Measurements from ENCODE around the gene DNAH14.
"Not testable (repeated sequence)": the region's sequence is repeated elsewhere in the genome, so short reads cannot be mapped to it uniquely, and the experiment has no call there.

DNAH14 gene

DNA sequence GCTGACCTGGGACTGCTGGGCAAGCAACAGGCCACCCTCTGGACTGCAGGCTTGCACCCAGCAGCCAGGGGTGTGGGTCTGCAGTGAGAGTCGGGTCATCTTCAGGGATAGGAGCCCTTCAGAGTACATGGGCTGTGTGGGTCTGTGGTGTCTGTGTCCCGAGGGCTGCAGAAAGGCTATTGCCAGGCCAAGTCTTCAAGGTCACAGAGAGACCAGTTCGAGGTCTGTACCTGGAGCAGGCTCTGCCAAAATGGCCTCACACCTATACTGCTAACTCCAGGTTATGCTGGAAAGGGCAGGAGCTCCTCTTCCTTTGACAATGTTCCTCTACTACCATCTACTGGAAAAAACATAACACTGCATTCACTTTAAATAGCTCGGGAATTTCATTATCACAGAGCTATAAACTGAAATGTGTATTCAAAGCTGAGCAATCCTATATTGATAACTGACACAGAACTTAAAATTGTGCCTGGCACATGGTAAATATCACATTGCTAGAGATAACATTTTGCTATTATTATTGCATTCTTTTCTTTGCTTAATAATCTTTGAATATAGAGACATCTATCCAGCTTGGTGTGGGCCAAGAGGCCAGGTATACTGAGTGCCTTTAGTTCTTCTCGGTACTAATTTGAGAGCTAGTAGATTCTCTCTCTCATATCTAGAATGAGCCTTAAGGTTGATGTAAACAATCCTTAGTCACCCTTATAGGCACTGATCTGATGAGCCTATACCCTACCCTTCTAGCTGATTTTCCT lies 6.9 kb upstream of the DNAH14 start:
- no peak for DNase-seq

DNA sequence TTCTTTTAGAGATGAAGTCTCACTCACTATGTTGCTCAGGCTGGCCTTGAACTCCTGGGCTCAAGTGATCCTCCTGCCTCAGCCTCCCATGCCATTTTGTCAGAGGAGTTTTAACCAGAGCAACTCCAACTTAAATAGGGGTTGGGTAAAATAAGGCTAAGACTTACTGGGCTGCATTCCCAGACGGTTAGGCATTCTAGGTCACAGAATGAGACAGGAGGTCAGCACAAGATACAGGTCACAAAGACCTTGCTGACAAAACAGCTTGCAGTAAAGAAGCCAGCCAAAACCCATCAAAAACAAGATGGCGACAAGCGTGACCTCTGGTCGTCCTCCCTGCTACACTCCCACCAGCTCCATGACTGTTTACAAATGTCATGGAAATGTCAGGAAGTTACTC lies 5.7 kb upstream of the DNAH14 start:
- DNase-seq, result no peak

DNA sequence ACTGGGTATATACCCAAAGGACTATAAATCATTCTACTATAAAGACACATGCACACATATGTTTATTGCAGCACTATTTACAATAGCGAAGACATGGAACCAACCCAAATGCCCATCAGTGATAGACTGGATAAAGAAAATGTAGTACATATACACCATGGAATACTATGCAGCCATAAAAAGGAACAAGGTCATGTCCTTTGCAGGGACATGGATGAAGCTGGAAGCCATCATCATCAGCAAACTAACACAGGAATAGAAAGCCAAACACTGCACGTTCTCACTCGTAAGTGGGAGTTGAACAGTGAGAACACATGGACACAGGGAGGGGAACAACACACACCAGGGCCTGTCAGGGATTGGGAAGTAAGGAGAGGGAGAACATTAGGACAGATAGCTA lies 1.8 kb upstream of the DNAH14 start:
- DNase-seq, result not testable (repeated sequence)

DNA sequence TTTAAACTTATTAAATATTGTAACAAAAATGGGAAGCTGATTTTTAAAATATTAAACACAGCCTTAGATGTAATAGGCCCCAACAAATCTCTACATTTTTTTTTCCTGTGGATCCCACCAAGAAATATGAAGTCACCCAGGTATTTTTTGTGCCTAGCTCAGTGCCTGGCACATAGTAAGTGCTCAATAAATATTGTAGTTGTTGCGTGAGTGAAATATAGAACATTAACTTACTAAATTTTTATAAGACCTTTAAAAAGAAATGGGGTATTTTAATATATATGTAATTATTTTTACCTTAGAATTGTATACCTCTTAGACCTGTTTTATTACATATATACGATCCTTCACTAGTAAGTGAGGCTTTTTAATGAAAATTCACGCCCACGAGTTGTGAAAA lies 569 bp upstream of the DNAH14 start:
- no peak for DNase-seq

DNA sequence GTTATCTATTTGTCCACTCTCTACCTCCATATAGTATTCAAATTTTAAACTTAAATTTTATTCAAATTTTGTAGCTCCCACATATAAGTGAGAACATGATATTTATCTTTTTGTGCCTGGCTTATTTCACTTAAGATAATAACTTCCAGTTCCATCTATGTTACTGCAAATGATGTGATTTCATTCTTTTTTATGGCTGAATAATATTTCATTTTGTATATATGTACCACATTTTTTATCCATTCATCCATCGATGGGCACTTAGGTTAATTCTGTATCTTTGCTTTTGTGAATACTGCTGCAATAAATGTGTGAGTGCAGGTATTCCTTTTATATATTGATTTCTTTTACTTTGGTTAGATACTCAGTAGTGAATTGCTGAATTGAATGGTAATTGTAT lies 2.1 kb downstream of the DNAH14 start:
- no peak for DNase-seq

DNA sequence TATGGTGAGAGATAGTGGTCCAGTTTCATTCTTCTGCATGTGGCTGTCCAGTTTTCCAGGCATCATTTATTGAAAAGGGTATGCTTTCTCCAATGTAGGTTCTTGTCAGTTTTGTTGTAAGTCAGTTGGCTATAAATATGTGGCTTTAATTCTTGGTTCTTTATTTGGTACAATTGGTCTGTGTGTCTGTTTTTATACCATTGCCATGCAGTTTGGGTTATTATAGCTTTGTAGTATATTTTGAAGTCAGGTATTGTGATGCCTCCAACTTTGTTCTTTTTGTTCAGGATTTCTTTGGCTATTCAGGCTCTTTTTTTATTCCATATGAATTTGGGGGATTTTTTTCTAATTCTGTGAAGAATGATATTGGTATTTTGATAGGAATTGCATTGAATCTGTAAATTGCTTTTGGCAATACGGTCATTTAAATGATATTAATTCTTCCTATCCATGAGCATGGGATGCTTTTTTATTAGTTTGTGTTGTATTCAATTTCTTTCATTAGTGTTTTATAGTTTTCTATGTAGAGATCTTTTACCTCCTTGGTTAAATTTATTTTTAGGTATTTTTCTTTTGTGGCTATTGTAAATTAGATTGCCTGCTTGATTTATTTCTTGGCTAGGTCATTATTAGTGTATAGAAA lies 3.3 kb downstream of the DNAH14 start:
- no peak for DNase-seq

DNA sequence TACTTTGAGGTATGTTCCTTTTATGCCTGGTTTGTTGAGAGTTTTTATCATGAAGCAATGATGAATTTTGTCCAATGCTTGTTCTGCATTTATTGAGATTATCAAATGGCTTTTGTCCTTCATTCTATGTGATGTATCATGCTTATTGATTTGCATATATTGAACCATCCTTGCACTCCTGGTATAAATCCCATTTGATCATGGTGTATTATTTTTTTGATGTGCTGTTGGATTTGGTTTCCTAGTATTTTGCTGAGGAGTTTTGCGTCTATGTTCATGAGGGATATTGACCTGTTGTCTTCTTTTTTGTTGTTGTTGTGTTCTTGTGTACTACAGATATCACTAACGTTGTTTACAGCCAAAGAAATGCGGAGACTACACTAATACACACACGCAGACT lies 4.1 kb downstream of the DNAH14 start:
- DNase-seq, result no peak

DNA sequence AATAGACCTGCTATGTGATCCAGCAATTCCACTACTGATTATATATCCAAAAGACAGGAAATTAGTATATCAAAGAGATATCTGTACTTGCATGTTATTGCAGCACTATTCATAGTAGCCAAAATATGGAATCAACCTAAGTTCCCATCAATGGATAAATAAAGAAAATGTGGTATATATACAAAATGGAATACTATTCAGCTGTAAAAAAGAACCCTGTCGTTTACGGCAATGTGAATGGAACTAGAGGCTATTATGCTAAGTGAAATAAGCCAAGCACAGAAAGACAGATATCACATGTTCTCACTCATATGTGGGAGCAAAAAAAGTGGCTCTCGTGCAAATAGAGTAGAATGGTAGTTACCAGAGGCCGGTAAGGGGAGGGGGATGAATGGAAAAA lies 9.2 kb downstream of the DNAH14 start:
- no peak for DNase-seq

DNA sequence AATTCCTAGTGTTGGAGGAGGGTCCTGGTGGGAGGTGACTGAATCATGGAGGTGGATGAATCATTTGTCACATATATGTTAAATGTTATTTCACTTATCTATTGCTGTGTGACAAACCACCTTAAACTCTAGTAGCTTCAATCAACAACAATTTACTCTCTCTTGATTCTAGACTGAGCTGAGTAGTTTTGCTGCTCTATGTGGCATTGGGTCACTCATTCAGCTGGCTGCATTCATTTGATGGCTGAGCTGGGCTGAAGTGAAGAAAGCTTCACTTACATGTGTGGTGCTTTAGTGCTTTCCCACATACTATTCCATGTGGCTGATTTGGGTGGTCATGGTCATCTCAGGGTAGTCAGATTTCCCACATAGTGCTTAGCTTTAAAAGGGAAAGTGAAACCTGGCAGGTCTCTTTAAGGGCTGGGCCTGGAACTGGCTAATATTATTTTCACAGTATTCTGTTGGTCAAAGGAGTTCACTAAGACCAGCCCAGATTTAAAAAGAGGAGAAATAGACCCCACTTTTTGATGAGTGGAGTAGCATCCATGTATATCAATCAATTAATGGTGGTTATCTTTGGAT lies 10.5 kb downstream of the DNAH14 start:
- DNase-seq, result no peak

DNA sequence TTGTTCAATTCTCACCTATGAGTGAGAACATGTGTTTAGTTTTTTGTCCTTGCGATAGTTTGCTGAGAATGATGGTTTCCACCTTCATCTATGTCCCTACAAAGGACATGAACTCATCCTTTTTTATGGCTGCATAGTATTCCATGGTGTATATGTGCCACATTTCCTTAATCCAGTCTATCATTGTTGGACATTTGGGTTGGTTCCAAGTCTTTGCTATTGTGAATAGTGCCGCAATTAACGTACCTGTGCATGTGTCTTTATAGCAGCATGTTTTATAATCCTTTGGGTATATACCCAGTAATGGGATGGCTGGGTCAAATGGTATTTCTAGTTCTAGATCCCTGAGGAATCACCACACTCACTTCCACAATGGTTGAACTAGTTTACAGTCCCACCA lies 11.3 kb downstream of the DNAH14 start:
- DNase-seq, result not testable (repeated sequence)

DNA sequence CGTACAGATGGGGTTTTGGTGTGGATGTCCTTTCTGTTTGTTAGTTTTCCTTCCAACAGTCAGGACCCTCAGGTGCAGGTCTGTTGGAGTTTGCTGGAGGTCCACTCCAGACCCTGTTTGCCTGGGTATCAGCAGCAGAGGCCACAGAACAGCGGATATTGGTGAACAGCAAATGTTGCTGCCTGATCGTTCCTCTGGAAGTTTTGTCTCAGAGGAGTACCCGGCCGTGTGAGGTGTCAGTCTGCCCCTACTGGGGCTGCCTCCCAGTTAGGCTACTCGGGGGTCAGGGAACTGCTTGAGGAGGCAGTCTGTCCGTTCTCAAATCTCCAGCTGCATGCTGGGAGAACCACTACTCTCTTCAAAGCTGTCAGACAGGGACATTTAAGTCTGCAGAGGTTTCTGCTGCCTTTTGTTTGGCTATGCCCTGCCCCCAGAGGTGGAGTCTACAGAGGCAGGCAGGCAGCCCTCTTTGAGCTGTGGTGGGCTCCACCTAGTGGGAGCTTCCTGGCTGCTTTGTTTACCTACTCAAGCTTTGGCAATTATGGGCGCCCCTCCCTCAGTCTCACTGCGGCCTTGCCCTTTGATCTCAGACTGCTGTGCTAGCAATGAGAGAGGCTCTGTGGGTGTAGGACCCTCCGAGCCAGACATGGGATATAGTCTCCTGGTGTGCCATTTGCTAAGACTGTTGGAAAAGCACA lies 16.3 kb downstream of the DNAH14 start:
- DNase-seq, result not testable (repeated sequence)

DNA sequence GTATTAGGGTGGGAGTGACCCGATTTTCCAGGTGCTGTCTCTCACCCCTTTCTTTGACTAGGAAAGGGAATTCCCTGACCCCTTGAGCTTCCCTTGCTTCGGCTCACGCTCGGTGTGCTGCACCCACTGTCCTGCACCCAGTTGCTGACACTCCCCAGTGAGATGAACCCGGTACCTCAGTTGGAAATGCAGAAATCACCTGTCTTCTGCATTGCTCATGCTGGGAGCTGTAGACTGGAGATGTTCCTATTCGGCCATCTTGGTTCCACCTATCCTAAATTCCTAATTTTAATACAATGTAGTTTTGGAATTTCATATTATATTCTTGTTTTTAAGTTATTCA lies 16.8 kb downstream of the DNAH14 start:
- DNase-seq, result not testable (repeated sequence)

DNA sequence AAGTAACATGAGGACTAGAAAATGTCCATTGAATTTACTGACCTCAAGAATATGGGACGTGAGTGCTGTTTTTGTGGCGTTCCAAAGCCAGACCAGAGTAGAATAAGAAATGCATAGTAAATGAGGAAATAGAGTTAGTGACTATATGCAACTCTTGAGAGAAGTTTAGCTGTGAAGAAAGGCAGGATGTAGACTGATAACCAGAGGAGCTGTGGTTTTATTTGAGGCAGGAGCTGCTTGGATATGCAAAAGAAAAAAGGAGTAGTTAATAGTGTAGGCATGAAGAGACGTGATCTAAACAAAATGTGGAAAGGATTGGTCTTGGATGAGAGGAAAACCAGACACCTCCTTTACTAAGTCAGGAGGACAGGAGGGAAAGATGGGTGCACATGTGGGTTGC lies 28.2 kb downstream of the DNAH14 start:
- no peak for DNase-seq

DNA sequence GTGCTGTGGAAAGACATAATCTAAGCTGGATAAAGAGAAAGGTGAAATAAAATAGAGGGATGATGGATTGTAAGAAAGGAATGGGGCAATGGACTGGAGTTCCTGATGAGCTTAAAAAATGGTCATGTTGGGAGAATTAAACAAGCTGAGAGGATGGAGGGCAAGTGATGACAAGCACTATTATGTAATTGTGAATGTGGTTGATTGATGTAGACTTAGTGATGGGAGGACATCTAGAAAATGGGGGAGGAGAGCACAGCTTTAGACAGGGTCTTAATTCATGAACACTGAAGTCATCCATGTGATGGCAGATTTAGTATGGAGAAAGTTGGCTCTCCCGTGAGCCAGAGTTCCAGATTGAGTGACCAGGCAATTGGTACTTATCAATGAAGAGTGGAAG lies 29.0 kb downstream of the DNAH14 start:
- DNase-seq, result no peak

DNA sequence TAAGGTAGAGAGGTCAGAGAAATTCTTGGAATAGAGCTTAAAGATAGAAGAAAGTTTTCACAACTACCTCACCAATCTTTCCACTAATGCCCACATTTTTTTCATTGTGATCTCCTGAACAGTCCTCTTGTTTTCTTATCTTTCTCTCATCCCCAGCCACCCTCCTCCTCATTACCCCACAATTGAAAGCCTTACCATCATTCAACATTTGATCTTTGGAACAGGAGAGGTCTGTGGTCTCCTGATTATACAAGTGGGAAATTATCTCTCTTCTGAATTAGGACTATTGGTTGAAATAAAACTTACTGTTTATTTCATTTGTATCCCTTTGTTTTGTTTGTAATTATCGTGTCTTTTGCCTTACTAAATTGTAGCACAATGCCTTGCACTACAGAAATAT lies 29.6 kb downstream of the DNAH14 start:
- DNase-seq, result no peak

DNA sequence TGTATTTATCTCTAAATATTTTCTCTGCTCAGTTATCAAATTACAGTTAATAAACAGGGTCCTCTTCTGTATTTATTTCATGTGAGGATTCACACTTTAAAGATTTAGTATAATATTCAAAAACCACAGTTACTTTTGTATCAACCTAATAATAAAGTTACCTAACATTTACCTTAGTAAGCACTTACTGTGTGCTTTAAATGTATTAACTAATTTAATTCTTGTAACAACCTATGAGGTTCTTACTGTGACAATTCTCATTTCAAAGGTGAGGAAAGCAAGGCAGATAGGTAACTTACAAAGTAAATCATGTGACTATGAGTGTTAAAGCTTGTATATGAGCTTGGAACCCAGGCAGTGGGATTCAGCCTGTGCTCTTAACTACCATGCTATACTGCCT lies 30.2 kb downstream of the DNAH14 start:
- no peak for DNase-seq

DNA sequence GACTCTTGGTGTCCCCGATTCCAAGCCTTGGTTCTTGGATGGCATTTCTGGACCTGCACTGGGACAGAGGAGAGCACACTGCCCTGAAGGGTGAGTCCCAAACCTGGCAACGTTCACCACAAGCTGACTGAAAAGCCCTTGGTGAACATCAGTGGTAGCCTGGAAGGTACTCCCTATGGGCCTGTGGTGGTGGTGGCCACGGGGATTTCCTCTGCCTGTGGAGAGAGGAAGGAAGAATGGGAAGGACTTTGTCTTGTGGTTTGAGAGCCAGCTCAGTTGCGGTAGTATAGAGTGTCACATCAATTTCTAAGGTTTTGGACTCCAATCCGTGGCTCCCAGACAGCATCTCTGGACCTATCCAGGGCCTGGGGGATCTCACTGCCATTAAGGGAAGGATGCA lies 50.7 kb downstream of the DNAH14 start:
- no peak for DNase-seq

DNA sequence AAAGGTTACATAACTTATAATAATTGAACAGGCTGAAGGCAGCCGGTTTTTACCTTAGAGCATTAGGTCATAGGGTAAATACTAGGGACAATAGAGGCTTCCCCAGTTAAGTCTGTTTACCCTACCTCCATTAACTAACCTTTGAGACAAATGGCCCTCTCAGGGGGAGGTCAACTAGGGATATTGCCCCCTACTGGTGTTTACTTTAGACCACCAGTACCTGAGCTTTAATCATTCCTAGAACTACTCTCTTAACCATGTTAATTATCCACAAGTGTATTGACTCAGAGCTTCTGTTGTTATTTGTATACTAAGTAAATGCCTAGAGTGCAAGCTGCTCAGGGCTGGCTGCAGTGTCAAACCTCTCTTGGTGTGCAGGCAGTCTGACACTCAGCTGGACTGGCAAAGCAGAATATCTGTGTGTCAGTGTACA lies 52.5 kb downstream of the DNAH14 start:
- not testable (repeated sequence) for DNase-seq

DNA sequence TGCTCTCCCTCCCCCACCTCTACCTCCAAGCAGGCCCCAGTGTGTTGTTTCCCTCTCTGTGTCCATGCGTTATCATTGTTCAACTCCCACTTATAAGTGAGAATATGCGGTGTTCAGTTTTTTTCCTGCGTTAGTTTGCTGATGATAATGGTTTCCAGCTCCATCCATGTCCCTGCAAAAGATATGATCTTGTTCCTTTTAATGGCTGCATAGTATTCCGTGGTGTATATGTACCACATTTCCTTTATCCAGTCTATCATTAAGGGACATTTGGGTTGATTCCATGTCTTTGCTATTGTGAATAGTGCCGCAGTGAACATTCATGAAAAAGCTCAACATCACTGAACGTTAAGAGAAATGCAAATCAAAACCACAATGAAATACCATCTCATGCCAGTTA lies 58.6 kb downstream of the DNAH14 start:
- no peak for DNase-seq

DNA sequence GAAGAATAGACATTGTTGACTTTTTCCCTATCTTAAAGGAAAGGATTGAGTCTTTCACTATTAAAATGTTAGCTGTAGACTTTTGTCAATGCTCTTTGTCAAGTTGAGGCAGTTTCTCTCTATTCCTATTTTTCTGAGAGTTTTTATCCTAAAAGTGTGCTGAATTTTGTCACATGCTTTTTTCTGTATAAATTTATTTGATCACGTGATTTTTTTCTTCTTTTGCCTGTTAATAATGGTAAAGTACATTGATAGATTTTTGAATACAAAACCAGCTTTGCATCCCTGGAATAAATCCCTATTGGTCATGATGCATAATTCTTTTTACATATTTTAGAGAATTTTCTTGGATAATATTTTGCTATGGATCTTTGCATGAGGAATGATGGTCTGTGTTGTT lies 60.1 kb downstream of the DNAH14 start:
- DNase-seq, result no peak

DNA sequence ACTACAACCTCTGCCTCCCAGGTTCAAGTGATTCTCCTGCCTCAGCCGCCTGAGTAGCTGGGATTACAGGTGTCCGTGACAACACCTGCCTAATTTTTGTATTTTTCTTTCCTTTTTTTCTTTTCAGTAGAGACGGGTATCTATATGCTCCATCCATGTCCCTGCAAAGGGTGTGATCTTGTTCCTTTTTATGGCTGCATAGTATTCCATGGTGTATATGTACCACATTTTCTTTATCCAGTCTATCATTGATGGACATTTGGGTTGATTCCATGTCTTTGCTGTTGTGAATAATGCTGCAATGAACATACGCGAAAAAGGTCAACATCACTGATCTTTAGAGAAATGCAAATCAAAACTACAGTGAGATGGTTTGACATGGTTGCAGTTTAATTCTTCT lies 62.1 kb downstream of the DNAH14 start:
- DNase-seq, result not testable (repeated sequence)

DNA sequence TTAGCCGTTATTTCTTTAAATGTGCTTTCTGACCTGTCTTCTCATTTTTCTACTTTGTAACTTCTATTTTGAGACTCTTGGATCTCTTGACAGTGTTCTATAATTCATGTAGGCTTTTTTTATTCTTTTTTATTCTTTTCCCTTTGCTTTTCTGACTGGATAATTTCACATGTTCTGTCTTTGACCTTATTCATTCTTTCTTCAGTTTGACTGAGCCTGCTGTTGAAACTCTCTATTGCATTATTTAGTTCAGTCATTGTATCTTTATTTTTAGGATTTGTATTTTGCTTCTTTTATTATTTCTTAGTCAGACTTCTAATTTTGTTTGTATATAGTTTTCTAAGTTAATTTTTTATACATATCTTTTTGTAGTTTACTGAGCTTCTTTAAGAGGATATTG lies 66.1 kb downstream of the DNAH14 start:
- no peak for DNase-seq

DNA sequence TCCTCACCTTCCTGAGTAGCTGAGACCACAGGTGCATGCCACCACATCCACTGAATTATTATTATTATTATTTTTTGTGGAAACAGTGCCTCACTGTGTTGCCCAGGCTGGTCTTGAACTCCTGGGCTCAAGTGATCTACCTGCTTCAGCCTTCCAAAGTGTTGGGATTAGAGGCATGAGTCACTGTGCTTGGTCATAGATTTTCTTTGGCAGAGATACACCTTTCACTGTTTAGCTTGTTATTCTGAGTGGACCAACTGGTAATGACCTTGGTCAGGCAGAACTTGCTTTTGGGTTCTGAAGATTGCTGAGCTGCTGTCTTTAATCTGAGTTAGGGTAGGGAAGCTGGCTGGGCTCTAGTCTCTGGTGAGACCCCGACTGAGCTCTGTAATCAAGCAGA lies 66.8 kb downstream of the DNAH14 start:
- DNase-seq, result no peak

DNA sequence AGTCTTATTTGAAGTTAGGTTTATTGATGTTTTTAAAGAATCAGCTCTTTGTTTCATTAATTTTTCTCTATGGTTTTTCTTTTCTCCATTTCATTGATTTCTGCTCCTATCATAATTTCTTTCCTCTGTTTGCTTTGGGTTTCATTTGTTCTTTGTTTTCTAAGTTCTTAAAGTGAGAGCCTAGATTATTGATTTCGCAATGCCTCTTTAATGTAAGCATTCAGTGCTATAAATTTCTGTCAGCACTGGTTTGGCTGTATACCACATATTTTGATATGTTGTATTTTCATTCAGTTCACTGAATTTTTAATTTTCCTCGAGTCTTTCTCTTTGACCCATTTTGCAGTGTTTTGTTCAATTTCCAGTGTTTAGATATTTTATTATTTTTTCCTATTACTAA lies 68.7 kb downstream of the DNAH14 start:
- no peak for DNase-seq
